H1 (cell line): ENCODE measurements around the gene PLPPR4.

Experiments used
- CTCF ChIP-seq, 3 experiments: IDR thresholded peaks; 1 replicate in 2 of 3; 2 replicates in 1 of 3; pipeline versions ENCODE4 v1.5.1 to v1.6.1; 2011; ENCODE audit warnings: low read length in 3 of 3, mild to moderate bottlenecking in 3 of 3, inconsistent platforms in 2 of 3, low read depth in 1 of 3, moderate library complexity in 1 of 3; ENCODE audit not compliant: insufficient read depth in 1 of 3; ENCODE audit errors: control extremely low read depth in 1 of 3
- POLR2AphosphoS5 ChIP-seq: IDR thresholded peaks from 2 replicates; pipeline ENCODE4 v1.6.1; 2011; ENCODE audit warnings: low read depth, low read length
- RFX5 ChIP-seq: IDR thresholded peaks from 2 replicates; pipeline ENCODE4 v1.6.1; 2011; ENCODE audit warnings: low read depth, low read length, improper control_type of control experiment, borderline replicate concordance
- SAP30 ChIP-seq: fragments of 300-600 bp; sonication (generic); IDR thresholded peaks from 2 replicates; pipeline ENCODE4 v1.7.1; 2012; ENCODE audit warnings: low read length, moderate library complexity, mild to moderate bottlenecking, inconsistent platforms; ENCODE audit not compliant: insufficient read depth, insufficient replicate concordance
- SIN3A ChIP-seq, 2 experiments: IDR thresholded peaks in 1 of 2; conservative IDR thresholded peaks in 1 of 2; 2 replicates each; pipeline ENCODE4 v1.6.1; 2011 to 2012; ENCODE audit warnings: low read length in 2 of 2, improper control_type of control experiment in 1 of 2, low read depth in 1 of 2, mild to moderate bottlenecking in 1 of 2

DNA sequence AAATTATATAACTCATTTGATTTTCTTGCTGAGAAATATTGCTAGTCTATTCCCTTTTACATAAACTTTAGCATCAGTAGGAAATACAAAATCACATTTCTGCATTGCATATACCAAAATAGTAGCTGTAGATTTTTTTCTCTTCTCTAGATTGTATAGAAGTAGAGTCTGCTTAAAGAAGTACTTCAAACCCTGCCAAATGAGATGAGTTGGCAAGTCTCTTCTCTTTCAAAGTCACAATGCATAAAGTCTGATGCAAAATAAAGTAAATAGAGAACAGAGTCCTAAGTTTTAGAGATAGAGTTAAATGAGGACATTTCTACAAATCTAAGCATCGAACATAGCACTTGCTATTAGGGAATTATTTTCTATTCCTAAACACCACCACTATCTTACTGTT lies 6.4 kb downstream of the PLPPR4 start:
- no peak for TF ChIP-seq CTCF (IDR thresholded peaks at IDR 0.05; ENCODE audit: control extremely low read depth in 1 of 3, insufficient read depth in 1 of 3, low read depth in 1 of 3, low read length in 3 of 3)
- TF ChIP-seq SIN3A (conservative IDR thresholded peaks at IDR 0.05 in 1 of 2, IDR thresholded peaks at IDR 0.05 in 1 of 2; ENCODE audit: low read depth in 1 of 2, low read length in 2 of 2), result no peak
- no peak for TF ChIP-seq POLR2AphosphoS5
- TF ChIP-seq SAP30, result no peak
- TF ChIP-seq RFX5, result no peak
